BE2C (cell line): ENCODE data around the gene SHFL.

Experiments
- DNase-seq: peaks from one replicate; pipeline ENCODE4 v3.0.0-alpha.2; 2020
- H3K27me3 ChIP-seq: fragments of 250-450 bp; sonication (Bioruptor Pico); 2 replicates; pipeline ENCODE4 v1.5.1; 2020; ENCODE audit warnings: mild to moderate bottlenecking
- H3K36me3 ChIP-seq: fragments of 250-450 bp; sonication (Bioruptor Pico); 2 replicates; pipeline ENCODE4 v1.5.1; 2020; ENCODE audit warnings: mild to moderate bottlenecking
- H3K4me1 ChIP-seq: fragments of 250-450 bp; sonication (Bioruptor Pico); 2 replicates; pipeline ENCODE4 v1.5.1; 2020
- H3K4me3 ChIP-seq: 2 replicates; pipeline ENCODE4 v1.5.1; 2011; ENCODE audit warnings: low read depth, low read length
- H3K9me3 ChIP-seq: fragments of 250-450 bp; sonication (Bioruptor Pico); 2 replicates; pipeline ENCODE4 v1.5.1; 2020
- CTCF ChIP-seq: IDR thresholded peaks from 2 replicates; pipeline ENCODE4 v1.5.1; 2012; ENCODE audit warnings: mild to moderate bottlenecking, low read depth, low read length

SHFL gene

DNA sequence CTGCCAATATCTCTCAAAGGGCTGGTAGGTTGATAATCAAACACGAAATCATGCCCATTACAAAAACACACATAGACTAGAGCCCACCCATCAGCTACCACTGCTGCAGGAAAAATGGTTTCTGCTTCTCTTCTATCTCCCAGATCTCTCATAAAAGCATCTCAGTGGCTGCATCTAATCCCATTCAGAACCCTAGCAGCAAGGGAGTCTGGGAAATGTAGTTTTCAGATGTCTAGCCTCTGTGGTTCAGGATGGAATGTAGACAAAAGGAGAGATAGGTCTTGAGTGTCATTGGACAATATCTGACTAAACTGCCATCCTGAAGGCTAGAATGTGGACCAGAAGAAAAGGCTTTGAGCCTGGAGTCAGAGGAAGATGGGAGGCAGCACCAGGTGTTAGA lies 40.7 kb upstream of the SHFL start:
- Histone ChIP-seq H3K27me3 (no peaks in the 10 kb centered on the region), H3K9me3 (peaks cover 2% of the 10 kb centered on the region), H3K4me3 (no peak overlapping the region), H3K36me3 (no peaks in the 10 kb centered on the region), H3K4me1 (no peaks in the 10 kb centered on the region)
- DNase-seq = no peak
- TF ChIP-seq CTCF = no peak

DNA sequence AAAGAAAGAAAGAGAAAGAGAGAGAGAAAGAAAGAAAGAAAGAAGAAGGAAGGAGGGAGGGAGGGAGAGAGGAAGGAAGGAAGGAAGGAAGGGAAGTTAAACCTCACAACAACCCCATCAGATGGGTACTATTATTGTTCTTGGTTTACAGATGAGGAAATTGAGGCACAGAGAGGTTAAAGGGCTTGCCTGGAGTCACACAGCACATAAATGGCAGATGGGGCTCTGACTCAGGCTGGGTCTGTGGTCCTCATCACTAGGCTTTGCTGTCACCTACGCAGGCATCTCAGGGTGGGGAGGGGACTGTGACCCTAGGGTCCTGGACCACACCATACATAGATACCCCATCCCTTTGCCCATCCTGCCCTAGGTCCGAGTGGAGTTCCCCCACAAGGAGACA lies 36.5 kb upstream of the SHFL start:
- no peak for TF ChIP-seq CTCF
- H3K4me3 ChIP-seq = no peak overlapping the region
- no peaks in the 10 kb centered on the region for H3K36me3 ChIP-seq
- no peak for DNase-seq
- H3K9me3 ChIP-seq = no peaks in the 10 kb centered on the region; the same call in 1 of the 2 replicates
- H3K27me3 ChIP-seq = no peaks in the 10 kb centered on the region
- H3K4me1 ChIP-seq = no peaks in the 10 kb centered on the region

DNA sequence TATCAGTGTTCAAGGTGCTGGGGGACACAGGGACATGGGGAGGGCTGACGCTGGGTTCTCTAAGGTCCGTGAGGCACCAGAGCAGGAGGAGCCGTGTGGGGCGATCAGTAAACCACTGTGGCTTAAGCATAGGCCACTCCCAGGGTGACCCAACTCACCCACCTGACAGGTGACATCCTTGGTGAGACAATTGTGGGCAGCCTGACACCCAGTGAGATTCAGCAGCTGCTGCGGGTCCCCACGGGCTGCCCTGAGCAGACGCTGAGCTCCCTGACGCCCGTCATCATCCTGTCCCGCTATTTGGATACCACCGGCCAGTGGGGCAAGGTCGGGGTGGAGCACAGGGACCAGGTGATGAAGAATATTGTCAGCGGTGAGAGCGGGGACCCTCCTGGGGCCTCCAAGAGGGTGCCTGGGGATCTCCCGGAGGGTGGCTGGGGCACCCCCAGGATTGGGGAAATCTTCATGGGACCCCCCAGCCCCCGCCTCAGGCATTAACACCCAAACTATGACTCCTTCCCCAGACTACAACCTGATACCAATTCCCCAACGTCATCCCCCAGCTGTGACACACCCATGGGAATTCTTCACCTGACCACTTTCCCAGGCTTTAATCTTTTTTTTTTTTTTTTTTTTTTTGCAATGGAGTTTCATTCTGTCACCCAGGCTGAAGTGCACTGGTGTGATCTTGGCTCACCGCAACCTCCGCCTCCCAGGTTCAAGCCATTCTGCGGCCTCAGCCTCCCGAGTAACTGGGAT lies 33.3 kb upstream of the SHFL start:
- Histone ChIP-seq H3K4me3 (no peak overlapping the region), H3K9me3 (no peaks in the 10 kb centered on the region; the same call in 1 of the 2 replicates), H3K36me3 (no peaks in the 10 kb centered on the region), H3K27me3 (no peaks in the 10 kb centered on the region), H3K4me1 (no peaks in the 10 kb centered on the region)
- TF ChIP-seq CTCF = no peak
- DNase-seq = no peak

DNA sequence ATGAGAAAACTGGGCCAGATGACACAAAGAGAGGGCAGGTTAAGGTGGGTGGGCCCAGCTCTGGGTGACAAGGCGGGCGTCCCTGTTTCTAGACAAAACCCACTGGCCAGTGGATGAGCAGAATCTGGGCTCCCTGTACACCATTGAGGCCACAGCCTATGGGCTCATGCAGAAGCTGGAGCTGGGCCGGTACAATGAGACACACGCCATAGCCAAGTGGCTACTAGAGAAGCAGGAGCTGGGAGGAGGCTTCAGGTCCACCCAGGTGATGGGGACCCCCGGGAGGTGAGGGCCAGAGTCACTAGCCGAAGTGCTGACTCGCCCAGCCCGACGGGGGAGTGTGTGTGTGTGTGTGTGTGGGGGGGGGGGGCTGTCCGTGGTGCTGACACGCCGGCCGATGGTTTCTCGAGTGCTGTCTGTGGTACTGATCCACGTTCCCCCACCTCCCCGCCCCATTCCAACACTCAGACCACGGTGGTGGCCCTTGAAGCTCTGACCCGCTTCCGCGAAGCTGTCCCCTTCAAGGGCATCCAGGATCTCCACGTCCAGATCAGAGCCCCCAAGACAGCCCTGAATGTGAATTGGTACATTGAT lies 24.3 kb upstream of the SHFL start:
- TF ChIP-seq CTCF = no peak
- no peaks in the 10 kb centered on the region for H3K4me1 ChIP-seq
- H3K4me3 ChIP-seq = no peak overlapping the region
- no peaks in the 10 kb centered on the region for H3K36me3 ChIP-seq
- H3K9me3 ChIP-seq = no peaks in the 10 kb centered on the region
- H3K27me3 ChIP-seq = no peaks in the 10 kb centered on the region
- no peak for DNase-seq

- Histone ChIP-seq H3K9me3 (no peaks in the 10 kb centered on the region), H3K4me3 (no peak overlapping the region), H3K36me3 (no peaks in the 10 kb centered on the region), H3K4me1 (no peaks in the 10 kb centered on the region), H3K27me3 (peaks cover 10% of the 10 kb centered on the region)
- no peak for DNase-seq
- TF ChIP-seq CTCF = no peak
Measured at GRCh38 chr19:10068205-10068604, 17.9 kb upstream of the SHFL start.

DNA sequence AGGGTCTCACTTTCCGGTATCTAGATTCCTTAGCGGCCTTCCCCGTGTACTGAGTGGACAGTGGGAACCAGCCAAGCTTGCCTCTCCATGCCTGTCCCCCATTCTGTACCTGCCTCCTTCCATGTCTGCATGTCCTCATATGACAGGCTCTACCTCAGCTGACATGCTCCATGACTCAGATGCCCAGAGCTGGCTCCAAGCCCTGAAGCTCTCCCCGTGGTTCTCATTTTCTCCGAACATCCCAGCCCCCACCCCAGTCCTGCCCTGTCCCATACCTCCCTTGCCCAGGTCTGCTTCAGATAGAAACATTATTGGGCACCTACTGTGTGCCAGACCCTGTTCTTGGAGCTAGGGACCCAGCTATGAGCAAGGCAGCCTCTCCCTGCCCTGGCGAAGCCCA lies 17.1 kb upstream of the SHFL start:
- Histone ChIP-seq H3K4me1 (no peaks in the 10 kb centered on the region), H3K27me3 (peaks cover 10% of the 10 kb centered on the region), H3K4me3 (no peak overlapping the region), H3K36me3 (no peaks in the 10 kb centered on the region), H3K9me3 (peaks cover 2% of the 10 kb centered on the region; the same call in 1 of the 2 replicates)
- TF ChIP-seq CTCF = no peak
- DNase-seq = no peak
